ENCODE results near the gene SKP1.

DNA sequence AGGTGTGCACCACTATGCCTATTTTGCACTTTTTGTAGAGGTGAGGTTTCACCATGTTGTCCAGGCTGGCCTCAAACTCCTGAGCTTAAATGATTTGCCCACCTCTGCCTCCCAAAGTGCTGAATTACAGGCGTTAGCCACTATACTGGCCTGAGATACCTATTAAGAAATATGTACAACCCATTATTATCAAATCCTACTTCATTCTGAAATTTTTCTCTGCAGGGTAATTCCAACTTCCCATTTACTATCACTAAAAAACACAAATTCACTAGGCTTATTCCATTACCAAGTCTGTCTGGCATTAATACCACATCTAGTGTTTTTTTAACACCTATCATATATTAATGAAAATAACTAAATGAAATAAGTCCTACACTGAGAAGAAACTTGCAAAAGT is 30.9 kb upstream of the SKP1 start:
- TF ChIP-seq CTCF (conservative IDR thresholded peaks at IDR 0.05 in 1 of 2, IDR thresholded peaks at IDR 0.05 in 1 of 2; ENCODE audit: extremely low read depth in 1 of 2, insufficient read depth in 1 of 2, low read depth in 1 of 2, low read length in 2 of 2) (no peak), EZH2 (IDR thresholded peaks at IDR 0.05; ENCODE audit: borderline replicate concordance, low read length) (no peak)
